SKM-1 (cell line): ENCODE data around the gene SMARCA4.
"Not testable (repeated sequence)": the region's sequence is repeated elsewhere in the genome, so short reads cannot be mapped to it uniquely, and the experiment has no call there.

Experiments used
- DNase-seq: peaks from one replicate; lab custom pipeline; 2025; ENCODE audit not compliant: unreplicated experiment; lab: John Stamatoyannopoulos, UW

The SMARCA4 gene

DNA sequence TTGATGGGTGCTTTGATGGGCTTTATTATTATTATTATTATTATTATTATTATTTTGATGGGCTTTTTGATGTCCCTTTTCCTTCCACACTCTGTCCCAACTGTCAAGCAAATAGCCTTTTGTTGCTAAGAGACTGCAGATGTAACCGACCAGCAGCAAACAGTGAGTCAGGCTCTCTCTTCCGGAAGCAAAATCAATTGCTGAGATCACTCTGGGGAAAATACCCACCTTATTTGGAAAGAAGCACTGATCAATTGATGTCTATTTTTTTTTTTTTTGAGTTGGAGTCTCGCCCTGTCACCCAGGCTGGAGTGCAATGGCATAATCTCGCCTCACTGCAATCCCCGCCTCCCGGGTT is 131.3 kb downstream of the SMARCA4 start:
- DNase-seq = no peak

DNA sequence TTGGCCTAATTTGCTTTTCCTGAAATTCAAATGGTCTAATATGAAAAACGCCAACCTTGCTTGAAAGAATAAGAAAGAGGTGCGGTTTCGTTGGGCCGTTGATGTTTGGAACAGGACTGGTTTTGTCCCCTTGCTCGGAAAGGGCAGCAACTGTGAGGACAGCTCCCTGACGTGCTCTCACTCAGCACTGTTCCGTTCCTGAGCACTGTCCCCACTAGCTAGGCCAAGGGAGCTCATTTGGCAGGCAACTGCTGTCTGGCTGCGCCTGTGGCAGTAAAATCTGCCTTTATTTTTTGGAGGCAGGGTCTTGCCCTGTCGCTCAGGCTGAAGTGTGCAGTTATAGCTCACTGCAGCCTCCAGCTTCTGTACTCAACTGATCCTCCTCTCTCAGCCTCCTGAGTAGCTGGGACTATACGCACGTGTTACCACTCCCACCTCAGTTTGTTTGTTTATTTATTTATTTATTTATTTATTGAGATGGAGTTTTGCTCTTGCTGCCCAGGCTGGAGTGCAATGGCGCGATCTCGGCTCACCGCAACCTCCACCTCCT is 132.9 kb downstream of the SMARCA4 start:
- no peak for DNase-seq

- DNase-seq = no peak
These were observed 133.7 kb downstream of the SMARCA4 start for GRCh38 chr19:11094520-11094894.

GRCh38 chr19:11096210-11096841 is 135.5 kb downstream of the SMARCA4 start:
- DNase-seq = no peak

DNA sequence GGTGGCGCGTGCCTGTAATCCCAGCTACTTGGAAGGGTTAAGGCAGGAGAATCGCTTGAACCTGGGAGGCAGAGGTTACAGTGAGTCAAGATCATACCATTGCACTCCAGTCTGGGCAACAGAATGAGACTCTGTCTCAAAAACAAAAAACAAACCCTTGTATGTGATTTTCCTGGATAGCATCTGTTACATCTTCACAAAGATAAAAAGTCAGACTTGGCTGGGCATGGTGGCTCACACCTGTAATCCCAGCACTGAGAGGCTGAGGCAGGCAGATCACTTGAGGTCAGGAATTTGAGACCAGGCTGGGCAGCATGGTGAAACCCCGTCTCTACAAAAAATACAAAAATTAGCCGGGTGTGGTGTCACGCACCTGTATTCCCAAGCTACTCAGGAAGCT is 136.5 kb downstream of the SMARCA4 start:
- DNase-seq = not testable (repeated sequence)

- no peak for DNase-seq
These were observed 137.5 kb downstream of the SMARCA4 start for GRCh38 chr19:11098327-11098726.

DNA sequence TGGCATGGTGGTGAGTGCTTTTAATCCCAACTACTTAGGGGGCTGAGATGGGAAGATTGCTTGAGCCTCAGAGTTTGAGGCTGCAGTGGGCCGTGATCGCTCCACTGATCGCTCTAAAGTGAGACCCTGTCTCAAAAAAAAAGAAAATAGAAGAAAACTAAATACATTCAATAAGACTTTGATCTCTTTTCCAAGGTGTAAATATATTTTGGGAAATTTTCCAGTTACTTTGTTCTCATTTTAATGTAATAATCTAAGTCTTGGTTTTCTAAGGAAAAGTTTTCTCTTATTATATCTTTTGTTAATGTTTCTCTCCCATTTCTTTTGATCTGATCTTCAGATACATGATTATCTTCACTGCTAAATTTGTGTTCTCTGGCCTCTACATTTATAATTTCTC is 138.0 kb downstream of the SMARCA4 start:
- no peak for DNase-seq

GRCh38 chr19:11100049-11100448 is 139.2 kb downstream of the SMARCA4 start:
- DNase-seq = no peak

- no peak for DNase-seq
These were observed 140.2 kb downstream of the SMARCA4 start for GRCh38 chr19:11101057-11101456.

- DNase-seq = no peak
These were observed 142.1 kb downstream of the SMARCA4 start for GRCh38 chr19:11102944-11103343.

GRCh38 chr19:11103667-11104066 is 142.8 kb downstream of the SMARCA4 start:
- not testable (repeated sequence) for DNase-seq

DNA sequence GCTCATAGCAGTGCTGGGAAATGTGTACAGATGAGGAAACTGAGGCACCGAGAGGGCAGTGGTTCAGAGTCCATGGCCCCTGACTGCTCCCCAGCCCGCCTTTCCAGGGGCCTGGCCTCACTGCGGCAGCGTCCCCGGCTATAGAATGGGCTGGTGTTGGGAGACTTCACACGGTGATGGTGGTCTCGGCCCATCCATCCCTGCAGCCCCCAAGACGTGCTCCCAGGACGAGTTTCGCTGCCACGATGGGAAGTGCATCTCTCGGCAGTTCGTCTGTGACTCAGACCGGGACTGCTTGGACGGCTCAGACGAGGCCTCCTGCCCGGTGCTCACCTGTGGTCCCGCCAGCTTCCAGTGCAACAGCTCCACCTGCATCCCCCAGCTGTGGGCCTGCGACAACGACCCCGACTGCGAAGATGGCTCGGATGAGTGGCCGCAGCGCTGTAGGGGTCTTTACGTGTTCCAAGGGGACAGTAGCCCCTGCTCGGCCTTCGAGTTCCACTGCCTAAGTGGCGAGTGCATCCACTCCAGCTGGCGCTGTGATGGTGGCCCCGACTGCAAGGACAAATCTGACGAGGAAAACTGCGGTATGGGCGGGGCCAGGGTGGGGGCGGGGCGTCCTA is 144.3 kb downstream of the SMARCA4 start:
- DNase-seq = no peak

DNA sequence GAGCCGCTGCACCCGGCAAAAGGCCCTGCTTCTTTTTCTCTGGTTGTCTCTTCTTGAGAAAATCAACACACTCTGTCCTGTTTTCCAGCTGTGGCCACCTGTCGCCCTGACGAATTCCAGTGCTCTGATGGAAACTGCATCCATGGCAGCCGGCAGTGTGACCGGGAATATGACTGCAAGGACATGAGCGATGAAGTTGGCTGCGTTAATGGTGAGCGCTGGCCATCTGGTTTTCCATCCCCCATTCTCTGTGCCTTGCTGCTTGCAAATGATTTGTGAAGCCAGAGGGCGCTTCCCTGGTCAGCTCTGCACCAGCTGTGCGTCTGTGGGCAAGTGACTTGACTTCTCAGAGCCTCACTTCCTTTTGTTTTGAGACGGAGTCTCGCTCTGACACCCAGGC is 145.6 kb downstream of the SMARCA4 start:
- no peak for DNase-seq

- no peak for DNase-seq
These were observed 147.9 kb downstream of the SMARCA4 start for GRCh38 chr19:11108746-11109145.

DNA sequence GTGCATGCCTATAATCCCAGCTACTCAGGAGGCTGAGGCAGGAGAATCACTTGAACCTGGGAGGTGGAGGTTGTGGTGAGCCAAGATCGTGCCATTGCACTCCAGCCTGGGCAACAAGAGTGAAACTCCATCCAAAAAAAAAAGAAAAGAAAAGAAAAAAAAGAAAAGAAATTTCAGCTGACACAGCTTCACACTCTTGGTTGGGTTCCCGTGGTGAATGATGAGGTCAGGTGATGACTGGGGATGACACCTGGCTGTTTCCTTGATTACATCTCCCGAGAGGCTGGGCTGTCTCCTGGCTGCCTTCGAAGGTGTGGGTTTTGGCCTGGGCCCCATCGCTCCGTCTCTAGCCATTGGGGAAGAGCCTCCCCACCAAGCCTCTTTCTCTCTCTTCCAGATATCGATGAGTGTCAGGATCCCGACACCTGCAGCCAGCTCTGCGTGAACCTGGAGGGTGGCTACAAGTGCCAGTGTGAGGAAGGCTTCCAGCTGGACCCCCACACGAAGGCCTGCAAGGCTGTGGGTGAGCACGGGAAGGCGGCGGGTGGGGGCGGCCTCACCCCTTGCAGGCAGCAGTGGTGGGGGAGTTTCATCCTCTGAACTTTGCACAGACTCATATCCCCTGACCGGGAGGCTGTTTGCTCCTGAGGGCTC is 150.4 kb downstream of the SMARCA4 start:
- DNase-seq = no peak

GRCh38 chr19:11111771-11112144 is 150.9 kb downstream of the SMARCA4 start:
- DNase-seq = no peak
